SK-N-SH (cell line): ENCODE data around the gene MYADML2. TPM values are rescaled to one million over a fixed set of nuclear protein-coding genes. Genes with fewer than 3 reads are reported as not detected.

Source experiments
- CTCF ChIA-PET: fragments of 300-600, 350-600 bp; formaldehyde crosslinking; extraction: SDS; loops from one replicate; lab custom pipeline; 2021; lab: Yijun Ruan, JAX
- POLR2A ChIA-PET: fragments of 350-600 bp; sonication (Branson Sonifier 250); formaldehyde crosslinking; extraction: SDS; loops from one replicate; lab custom pipeline; 2020; ENCODE audit warnings: antibody characterized with exemption, inconsistent platforms; lab: Yijun Ruan, JAX
- DNase-seq: peaks from one replicate; pipeline ENCODE4 v3.0.0; 2012
- H2AFZ ChIP-seq: fragments of 200-600 bp; sonication (generic); 2 replicates; pipeline ENCODE4 v1.8.1; 2016; ENCODE audit warnings: antibody characterized with exemption, mild to moderate bottlenecking, low read depth
- H3F3A ChIP-seq: fragments of 200-600 bp; sonication (generic); replicated peaks from 2 replicates; pipeline ENCODE3; 2016; ENCODE audit warnings: antibody characterized with exemption, mild to moderate bottlenecking; ENCODE audit not compliant: insufficient read depth
- H3K27ac ChIP-seq, 2 experiments: fragments of 200-500 bp in 1 of 2; fragments of 200-600 bp in 1 of 2; sonication (Bioruptor generic) in 1 of 2; sonication (generic), shearing (Covaris generic) in 1 of 2; 2 replicates each; pipeline versions ENCODE4 v1.5.1 to v1.6.1; 2014 to 2016; ENCODE audit warnings: low read depth in 2 of 2, inconsistent platforms in 1 of 2, low read length in 1 of 2, mild to moderate bottlenecking in 1 of 2, mixed read lengths in 1 of 2
- H3K27me3 ChIP-seq: fragments of 200-600 bp; sonication (generic), shearing (Covaris generic); 2 replicates; pipeline ENCODE4 v1.6.1; 2016; ENCODE audit warnings: mixed run types; ENCODE audit not compliant: insufficient read depth
- H3K36me3 ChIP-seq, 2 experiments: fragments of 200-500 bp in 1 of 2; fragments of 200-600 bp in 1 of 2; sonication (Bioruptor generic) in 1 of 2; sonication (generic) in 1 of 2; replicated peaks in 1 of 2; 2 replicates each; pipeline versions ENCODE3 to v1.5.1; 2014 to 2016; ENCODE audit warnings: low read length in 1 of 2, mild to moderate bottlenecking in 1 of 2; ENCODE audit not compliant: insufficient read depth in 2 of 2, control insufficient read depth in 1 of 2
- H3K4me1 ChIP-seq, 2 experiments: fragments of 200-500 bp in 1 of 2; fragments of 200-600 bp in 1 of 2; sonication (Bioruptor generic) in 1 of 2; sonication (generic), shearing (Covaris generic) in 1 of 2; 2 replicates each; pipeline versions ENCODE4 v1.5.1 to v1.6.1; 2014 to 2016; ENCODE audit warnings: low read depth in 1 of 2, low read length in 1 of 2, mixed run types in 1 of 2; ENCODE audit not compliant: insufficient read depth in 2 of 2, control insufficient read depth in 1 of 2
- H3K4me2 ChIP-seq: fragments of 200-600 bp; sonication (generic), shearing (Covaris generic); 2 replicates; pipeline ENCODE4 v1.6.1; 2017; ENCODE audit warnings: mixed run types
- H3K4me3 ChIP-seq, 2 experiments: fragments of 200-500 bp in 1 of 2; fragments of 200-600 bp in 1 of 2; sonication (Bioruptor generic) in 1 of 2; sonication (generic), shearing (Covaris generic) in 1 of 2; 2 replicates each; pipeline versions ENCODE4 v1.5.1 to v1.8.1; 2014 to 2016; ENCODE audit warnings: low read depth in 2 of 2, inconsistent platforms in 1 of 2, low read length in 1 of 2, mild to moderate bottlenecking in 1 of 2, mixed read lengths in 1 of 2, moderate library complexity in 1 of 2
- H3K79me2 ChIP-seq: fragments of 200-600 bp; sonication (generic); 2 replicates; pipeline ENCODE4 v1.8.1; 2017; ENCODE audit warnings: mild to moderate bottlenecking; ENCODE audit not compliant: insufficient read depth
- H3K9ac ChIP-seq: fragments of 200-600 bp; sonication (generic); 2 replicates; pipeline ENCODE4 v1.6.1; 2017; ENCODE audit warnings: mixed run types
- H3K9me2 ChIP-seq: fragments of 200-600 bp; sonication (generic); 2 replicates; pipeline ENCODE4 v1.6.1; 2017; ENCODE audit warnings: mixed run types
- H3K9me3 ChIP-seq: fragments of 200-600 bp; sonication (generic); 2 replicates; pipeline ENCODE4 v1.6.1; 2017; ENCODE audit warnings: mixed run types, mild to moderate bottlenecking, moderate library complexity
- H4K20me1 ChIP-seq: fragments of 200-600 bp; sonication (generic); 2 replicates; pipeline ENCODE4 v1.6.1; 2017; ENCODE audit warnings: mild to moderate bottlenecking, mixed run types; ENCODE audit not compliant: insufficient read depth
- FOXJ3 ChIP-seq: sonication (generic); formaldehyde crosslinking; IDR thresholded peaks from 2 replicates; pipeline ENCODE4 v1.5.1; 2020; ENCODE audit warnings: mild to moderate bottlenecking, missing genetic modification reagents
- FOXM1 ChIP-seq: IDR thresholded peaks from 2 replicates; pipeline ENCODE4 v1.4.0; 2012; ENCODE audit warnings: low read depth, mild to moderate bottlenecking
- GABPA ChIP-seq: IDR thresholded peaks from 2 replicates; pipeline ENCODE4 v1.4.0; 2012; ENCODE audit warnings: low read depth, mild to moderate bottlenecking
- JUND ChIP-seq: IDR thresholded peaks from 2 replicates; pipeline ENCODE4 v1.4.0; 2012
- MEF2A ChIP-seq: IDR thresholded peaks from 2 replicates; pipeline ENCODE4 v1.4.0; 2012; ENCODE audit warnings: low read depth, borderline replicate concordance
- NFIC ChIP-seq: IDR thresholded peaks from 2 replicates; pipeline ENCODE4 v1.4.0; 2012; ENCODE audit warnings: borderline replicate concordance
- NRF1 ChIP-seq: IDR thresholded peaks from 2 replicates; pipeline ENCODE4 v1.6.1; 2012; ENCODE audit warnings: low read depth, mild to moderate bottlenecking, low read length
- SIN3A ChIP-seq: IDR thresholded peaks from 2 replicates; pipeline ENCODE4 v1.6.1; 2012; ENCODE audit warnings: low read depth, mild to moderate bottlenecking, low read length, moderate library complexity, borderline replicate concordance
- TEAD4 ChIP-seq: IDR thresholded peaks from 2 replicates; pipeline ENCODE4 v1.4.0; 2012; ENCODE audit warnings: mild to moderate bottlenecking, borderline replicate concordance; ENCODE audit not compliant: insufficient read depth
- WGBS: methylation state at CpG from one replicate; pipeline ENCODE4 v1.1.6; 2017; ENCODE audit warnings: low lambda C conversion rate; 5-methylcytosine and 5-hydroxymethylcytosine counted together
- polyA plus RNA-seq, 3 experiments: library from polyadenylated mRNA; depleted of rRNA; stranded (reverse); fragments of >200 nt; gene quantifications; 2 replicates each; pipeline ENCODE4 v1.2.3, GENCODE V29; 2012
- TF ChIP-seq, protein P1 (sequence below): fragments of 200-600 bp; sonication (generic); IDR thresholded peaks from 2 replicates; pipeline ENCODE4 v1.6.1; 2017; ENCODE audit warnings: antibody characterized with exemption, mild to moderate bottlenecking, moderate library complexity
- TF ChIP-seq, protein P2 (sequence below): IDR thresholded peaks from 2 replicates; pipeline ENCODE4 v1.6.1; 2012; ENCODE audit warnings: mild to moderate bottlenecking, low read depth, low read length, moderate library complexity
- TF ChIP-seq, protein P3 (sequence below): IDR thresholded peaks from 2 replicates; pipeline ENCODE4; 2012
- TF ChIP-seq, protein P4 (sequence below): fragments of 150-350 bp; IDR thresholded peaks from 2 replicates; pipeline ENCODE4 v1.6.1; 2017; ENCODE audit warnings: antibody characterized with exemption, low read length, low read depth, borderline replicate concordance

Gene MYADML2
- polyA plus RNA-seq, 1 of the 3 experiments (the other 2 are of a cell fraction): not detected

DNA sequence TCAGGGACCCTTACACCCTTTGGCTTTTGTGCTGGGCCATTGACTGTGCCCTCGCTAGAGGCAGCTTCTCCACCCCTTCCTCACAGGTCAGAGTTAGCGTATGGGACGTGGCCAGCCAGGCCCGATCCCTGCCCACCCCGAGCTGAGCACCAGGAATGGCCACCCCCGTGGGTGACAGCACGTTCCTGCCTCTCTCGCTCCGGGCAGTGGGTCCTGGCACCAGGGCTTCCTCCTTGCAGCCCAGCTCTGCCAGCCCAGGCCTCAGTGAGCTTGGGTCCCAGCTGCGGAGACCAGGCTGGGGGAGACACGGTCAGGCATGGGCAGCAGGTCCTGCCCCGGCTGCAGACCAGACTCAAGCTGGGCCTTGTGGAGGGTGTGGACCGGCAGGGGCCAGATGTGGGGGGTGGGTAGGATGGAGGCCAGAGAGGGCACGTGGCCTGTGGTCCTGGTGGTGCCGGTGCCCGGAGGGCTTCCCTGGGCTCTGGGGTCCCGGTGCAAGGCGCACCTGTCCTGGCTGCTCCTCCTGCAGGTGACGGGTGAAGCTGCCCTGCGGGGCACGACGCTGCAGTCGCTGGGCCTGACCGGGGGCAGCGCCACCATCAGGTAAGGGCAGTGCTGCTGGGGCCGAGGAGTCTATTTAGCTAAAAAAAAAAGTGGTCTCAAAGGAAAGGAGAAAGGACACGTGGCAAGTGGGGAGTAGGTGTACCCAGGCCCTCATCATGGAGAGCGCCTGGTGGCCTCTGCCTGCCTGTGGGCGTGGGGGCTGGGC, 48.6 kb upstream of the MYADML2 start:
- peaks cover 0 to 11% of the 10 kb centered on the region in 2 experiments for H3K36me3 ChIP-seq
- no peak overlapping the region for H3K4me2 ChIP-seq
- no peaks in the 10 kb centered on the region for H3K9me3 ChIP-seq
- 93% methylated on average over 29 of the region's 29 CpGs for WGBS
- H3K9me2 ChIP-seq: no peaks in the 10 kb centered on the region
- no peaks in the 10 kb centered on the region for H4K20me1 ChIP-seq
- DNase-seq: no peak
- no peak overlapping the region for H3K4me3 ChIP-seq
- H3K27ac ChIP-seq: no peak overlapping the region
- TF ChIP-seq FOXM1: no peak
- no peak for TF ChIP-seq JUND
- TF ChIP-seq NFIC: no peak
- TF ChIP-seq, protein P1, sequence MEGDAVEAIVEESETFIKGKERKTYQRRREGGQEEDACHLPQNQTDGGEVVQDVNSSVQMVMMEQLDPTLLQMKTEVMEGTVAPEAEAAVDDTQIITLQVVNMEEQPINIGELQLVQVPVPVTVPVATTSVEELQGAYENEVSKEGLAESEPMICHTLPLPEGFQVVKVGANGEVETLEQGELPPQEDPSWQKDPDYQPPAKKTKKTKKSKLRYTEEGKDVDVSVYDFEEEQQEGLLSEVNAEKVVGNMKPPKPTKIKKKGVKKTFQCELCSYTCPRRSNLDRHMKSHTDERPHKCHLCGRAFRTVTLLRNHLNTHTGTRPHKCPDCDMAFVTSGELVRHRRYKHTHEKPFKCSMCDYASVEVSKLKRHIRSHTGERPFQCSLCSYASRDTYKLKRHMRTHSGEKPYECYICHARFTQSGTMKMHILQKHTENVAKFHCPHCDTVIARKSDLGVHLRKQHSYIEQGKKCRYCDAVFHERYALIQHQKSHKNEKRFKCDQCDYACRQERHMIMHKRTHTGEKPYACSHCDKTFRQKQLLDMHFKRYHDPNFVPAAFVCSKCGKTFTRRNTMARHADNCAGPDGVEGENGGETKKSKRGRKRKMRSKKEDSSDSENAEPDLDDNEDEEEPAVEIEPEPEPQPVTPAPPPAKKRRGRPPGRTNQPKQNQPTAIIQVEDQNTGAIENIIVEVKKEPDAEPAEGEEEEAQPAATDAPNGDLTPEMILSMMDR: no peak
- TF ChIP-seq SIN3A: no peak
- TF ChIP-seq, all 33 proteins: peak for 0
- Histone ChIP-seq H3K4me1 (peaks cover 0 to 23% of the 10 kb centered on the region in 2 experiments; a peak in 1 of 4 replicates), H2AFZ (no peak overlapping the region), H3K27me3 (no peaks in the 10 kb centered on the region), H3F3A (no peaks in the 10 kb centered on the region), H3K9ac (no peak overlapping the region), H3K79me2 (peaks cover 11% of the 10 kb centered on the region)
- ChIA-PET POLR2A (no interaction called here), CTCF (interaction anchor here (1.3 to 6.3 kb wide), 4 partner anchors 9 to 35 kb away, joined by 3 to 56 read pairs (median 24); partner anchors contain the start of genes CENPX and NOTUM)

DNA sequence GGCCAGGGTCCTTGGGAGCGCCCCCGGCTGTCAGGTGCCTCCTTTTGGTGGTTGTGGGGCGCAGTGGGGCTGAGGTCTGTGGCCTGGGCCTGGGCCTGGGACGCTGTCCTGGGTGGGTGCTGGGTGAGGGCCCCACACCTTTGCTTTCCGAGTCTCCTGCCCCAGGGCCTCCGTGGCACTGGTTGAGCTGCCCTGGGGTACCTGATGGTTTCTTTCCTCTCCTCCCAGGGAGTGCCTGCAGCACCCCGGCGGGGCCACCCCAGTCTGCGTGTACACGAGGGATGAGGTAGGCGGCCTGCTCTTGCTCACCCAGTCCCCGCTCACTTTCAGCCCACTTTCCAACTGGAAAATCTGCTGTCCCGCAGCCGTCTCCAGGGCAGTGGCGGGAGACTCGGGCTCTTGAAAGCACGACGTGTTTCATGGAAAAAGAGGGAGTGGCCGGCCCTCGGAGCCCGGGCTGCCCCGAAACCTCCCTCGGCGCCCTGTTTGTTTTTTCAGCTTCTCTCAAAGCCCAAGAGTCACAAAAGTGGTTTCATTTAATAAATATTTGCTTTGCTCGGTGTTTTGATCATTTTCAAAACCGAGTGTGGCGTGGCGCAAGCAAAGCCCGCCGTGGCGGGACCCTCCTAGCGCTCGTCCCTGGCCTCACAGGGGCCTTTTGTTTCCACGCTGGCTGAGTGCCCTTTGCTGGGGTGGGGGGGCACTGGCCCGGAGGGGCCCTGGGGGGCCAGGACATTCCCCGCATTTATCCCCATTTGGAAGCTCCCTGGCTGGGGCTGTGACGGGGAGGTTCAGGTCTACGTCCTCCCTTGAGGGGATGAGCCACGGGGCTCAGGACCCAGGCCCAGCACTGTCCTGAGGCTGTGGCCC, 47.8 kb upstream of the MYADML2 start:
- Histone ChIP-seq H3K79me2 (peaks cover 12% of the 10 kb centered on the region; the same call in 1 of the 2 replicates), H3K9me2 (no peaks in the 10 kb centered on the region), H2AFZ (no peak overlapping the region), H4K20me1 (no peaks in the 10 kb centered on the region), H3K27ac (no peak overlapping the region), H3K4me3 (no peak overlapping the region), H3K36me3 (peaks cover 0 to 11% of the 10 kb centered on the region in 2 experiments), H3K4me2 (no peak overlapping the region), H3K27me3 (no peaks in the 10 kb centered on the region), H3K4me1 (peaks cover 0 to 25% of the 10 kb centered on the region in 2 experiments; a peak in 1 of 4 replicates), H3F3A (no peaks in the 10 kb centered on the region), H3K9ac (no peak overlapping the region), H3K9me3 (no peaks in the 10 kb centered on the region)
- WGBS: 95% methylated on average over 39 of the region's 39 CpGs
- POLR2A ChIA-PET: no interaction called here
- no peak for DNase-seq
- TF ChIP-seq SIN3A: no peak
- TF ChIP-seq, protein P2, sequence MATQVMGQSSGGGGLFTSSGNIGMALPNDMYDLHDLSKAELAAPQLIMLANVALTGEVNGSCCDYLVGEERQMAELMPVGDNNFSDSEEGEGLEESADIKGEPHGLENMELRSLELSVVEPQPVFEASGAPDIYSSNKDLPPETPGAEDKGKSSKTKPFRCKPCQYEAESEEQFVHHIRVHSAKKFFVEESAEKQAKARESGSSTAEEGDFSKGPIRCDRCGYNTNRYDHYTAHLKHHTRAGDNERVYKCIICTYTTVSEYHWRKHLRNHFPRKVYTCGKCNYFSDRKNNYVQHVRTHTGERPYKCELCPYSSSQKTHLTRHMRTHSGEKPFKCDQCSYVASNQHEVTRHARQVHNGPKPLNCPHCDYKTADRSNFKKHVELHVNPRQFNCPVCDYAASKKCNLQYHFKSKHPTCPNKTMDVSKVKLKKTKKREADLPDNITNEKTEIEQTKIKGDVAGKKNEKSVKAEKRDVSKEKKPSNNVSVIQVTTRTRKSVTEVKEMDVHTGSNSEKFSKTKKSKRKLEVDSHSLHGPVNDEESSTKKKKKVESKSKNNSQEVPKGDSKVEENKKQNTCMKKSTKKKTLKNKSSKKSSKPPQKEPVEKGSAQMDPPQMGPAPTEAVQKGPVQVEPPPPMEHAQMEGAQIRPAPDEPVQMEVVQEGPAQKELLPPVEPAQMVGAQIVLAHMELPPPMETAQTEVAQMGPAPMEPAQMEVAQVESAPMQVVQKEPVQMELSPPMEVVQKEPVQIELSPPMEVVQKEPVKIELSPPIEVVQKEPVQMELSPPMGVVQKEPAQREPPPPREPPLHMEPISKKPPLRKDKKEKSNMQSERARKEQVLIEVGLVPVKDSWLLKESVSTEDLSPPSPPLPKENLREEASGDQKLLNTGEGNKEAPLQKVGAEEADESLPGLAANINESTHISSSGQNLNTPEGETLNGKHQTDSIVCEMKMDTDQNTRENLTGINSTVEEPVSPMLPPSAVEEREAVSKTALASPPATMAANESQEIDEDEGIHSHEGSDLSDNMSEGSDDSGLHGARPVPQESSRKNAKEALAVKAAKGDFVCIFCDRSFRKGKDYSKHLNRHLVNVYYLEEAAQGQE: no peak
- TF ChIP-seq, protein P3, sequence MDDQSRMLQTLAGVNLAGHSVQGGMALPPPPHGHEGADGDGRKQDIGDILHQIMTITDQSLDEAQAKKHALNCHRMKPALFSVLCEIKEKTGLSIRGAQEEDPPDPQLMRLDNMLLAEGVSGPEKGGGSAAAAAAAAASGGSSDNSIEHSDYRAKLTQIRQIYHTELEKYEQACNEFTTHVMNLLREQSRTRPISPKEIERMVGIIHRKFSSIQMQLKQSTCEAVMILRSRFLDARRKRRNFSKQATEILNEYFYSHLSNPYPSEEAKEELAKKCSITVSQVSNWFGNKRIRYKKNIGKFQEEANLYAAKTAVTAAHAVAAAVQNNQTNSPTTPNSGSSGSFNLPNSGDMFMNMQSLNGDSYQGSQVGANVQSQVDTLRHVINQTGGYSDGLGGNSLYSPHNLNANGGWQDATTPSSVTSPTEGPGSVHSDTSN: no peak
- TF ChIP-seq, protein P4, sequence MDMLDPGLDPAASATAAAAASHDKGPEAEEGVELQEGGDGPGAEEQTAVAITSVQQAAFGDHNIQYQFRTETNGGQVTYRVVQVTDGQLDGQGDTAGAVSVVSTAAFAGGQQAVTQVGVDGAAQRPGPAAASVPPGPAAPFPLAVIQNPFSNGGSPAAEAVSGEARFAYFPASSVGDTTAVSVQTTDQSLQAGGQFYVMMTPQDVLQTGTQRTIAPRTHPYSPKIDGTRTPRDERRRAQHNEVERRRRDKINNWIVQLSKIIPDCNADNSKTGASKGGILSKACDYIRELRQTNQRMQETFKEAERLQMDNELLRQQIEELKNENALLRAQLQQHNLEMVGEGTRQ: no peak
- TF ChIP-seq GABPA: no peak
- TF ChIP-seq TEAD4: no peak
- TF ChIP-seq MEF2A: no peak
- no peak for TF ChIP-seq JUND
- no peak for TF ChIP-seq NRF1
- no peak for TF ChIP-seq FOXJ3 (CRISPR knock-in tag)
- CTCF ChIA-PET: interaction anchor here (1.3 to 6.3 kb wide), 4 partner anchors 10 to 35 kb away, joined by 3 to 56 read pairs (median 24); partner anchors contain the start of genes CENPX and NOTUM
